ENCODE results near the gene MAJIN. TPM values are rescaled to one million over a fixed set of nuclear protein-coding genes. Genes with fewer than 3 reads are reported as not detected.

The MAJIN gene
- total and polyA plus RNA-seq, 10 of the 15 experiments (the other 5 are each of a cell fraction or from before 2014, with no cell fraction given) = 0.10 TPM; not detected in 9

DNA sequence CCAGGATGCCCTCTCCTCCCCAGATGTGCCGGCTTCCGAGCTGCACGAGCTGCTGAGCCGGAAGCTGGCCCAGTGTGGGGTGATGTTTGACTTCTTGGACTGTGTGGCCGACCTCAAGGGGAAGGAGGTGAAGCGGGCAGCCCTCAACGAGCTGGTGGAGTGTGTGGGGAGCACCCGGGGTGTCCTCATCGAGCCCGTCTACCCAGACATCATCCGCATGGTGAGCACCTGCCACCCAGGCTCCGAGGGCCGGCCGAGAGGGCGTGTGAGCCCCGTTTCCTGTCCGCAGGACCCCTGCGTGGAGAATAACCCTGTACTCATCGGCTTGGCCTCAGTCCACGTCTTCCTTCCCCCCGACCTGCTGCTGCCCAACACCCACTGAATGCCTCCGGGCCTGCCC, 45.2 kb downstream of the MAJIN start (continued):
- TF ChIP-seq CEBPZ (IDR thresholded peaks at IDR 0.05; ENCODE audit: low read depth, low read length) = no peak
- TF ChIP-seq TCF7 (IDR thresholded peaks at IDR 0.05; ENCODE audit: borderline replicate concordance) = no peak
- no peak for TF ChIP-seq ZNF24 (IDR thresholded peaks at IDR 0.05)
- TF ChIP-seq IRF4 (IDR thresholded peaks at IDR 0.05; ENCODE audit: low read depth, low read length) = no peak
- no peak for TF ChIP-seq ASH2L (IDR thresholded peaks at IDR 0.05; ENCODE audit: borderline replicate concordance, low read depth)
- TF ChIP-seq, protein P1, sequence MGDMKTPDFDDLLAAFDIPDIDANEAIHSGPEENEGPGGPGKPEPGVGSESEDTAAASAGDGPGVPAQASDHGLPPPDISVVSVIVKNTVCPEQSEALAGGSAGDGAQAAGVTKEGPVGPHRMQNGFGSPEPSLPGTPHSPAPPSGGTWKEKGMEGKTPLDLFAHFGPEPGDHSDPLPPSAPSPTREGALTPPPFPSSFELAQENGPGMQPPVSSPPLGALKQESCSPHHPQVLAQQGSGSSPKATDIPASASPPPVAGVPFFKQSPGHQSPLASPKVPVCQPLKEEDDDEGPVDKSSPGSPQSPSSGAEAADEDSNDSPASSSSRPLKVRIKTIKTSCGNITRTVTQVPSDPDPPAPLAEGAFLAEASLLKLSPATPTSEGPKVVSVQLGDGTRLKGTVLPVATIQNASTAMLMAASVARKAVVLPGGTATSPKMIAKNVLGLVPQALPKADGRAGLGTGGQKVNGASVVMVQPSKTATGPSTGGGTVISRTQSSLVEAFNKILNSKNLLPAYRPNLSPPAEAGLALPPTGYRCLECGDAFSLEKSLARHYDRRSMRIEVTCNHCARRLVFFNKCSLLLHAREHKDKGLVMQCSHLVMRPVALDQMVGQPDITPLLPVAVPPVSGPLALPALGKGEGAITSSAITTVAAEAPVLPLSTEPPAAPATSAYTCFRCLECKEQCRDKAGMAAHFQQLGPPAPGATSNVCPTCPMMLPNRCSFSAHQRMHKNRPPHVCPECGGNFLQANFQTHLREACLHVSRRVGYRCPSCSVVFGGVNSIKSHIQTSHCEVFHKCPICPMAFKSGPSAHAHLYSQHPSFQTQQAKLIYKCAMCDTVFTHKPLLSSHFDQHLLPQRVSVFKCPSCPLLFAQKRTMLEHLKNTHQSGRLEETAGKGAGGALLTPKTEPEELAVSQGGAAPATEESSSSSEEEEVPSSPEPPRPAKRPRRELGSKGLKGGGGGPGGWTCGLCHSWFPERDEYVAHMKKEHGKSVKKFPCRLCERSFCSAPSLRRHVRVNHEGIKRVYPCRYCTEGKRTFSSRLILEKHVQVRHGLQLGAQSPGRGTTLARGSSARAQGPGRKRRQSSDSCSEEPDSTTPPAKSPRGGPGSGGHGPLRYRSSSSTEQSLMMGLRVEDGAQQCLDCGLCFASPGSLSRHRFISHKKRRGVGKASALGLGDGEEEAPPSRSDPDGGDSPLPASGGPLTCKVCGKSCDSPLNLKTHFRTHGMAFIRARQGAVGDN (IDR thresholded peaks at IDR 0.05) = no peak
- TF ChIP-seq NFIC (IDR thresholded peaks at IDR 0.05; ENCODE audit: low read depth, low read length) = no peak
- no peak for TF ChIP-seq ZBED1 (IDR thresholded peaks at IDR 0.05; ENCODE audit: borderline replicate concordance)
